Measurements from ENCODE around the gene JCAD.
"Not testable (repeated sequence)": the region's sequence is repeated elsewhere in the genome, so short reads cannot be mapped to it uniquely, and the experiment has no call there.

The JCAD gene, protein sequence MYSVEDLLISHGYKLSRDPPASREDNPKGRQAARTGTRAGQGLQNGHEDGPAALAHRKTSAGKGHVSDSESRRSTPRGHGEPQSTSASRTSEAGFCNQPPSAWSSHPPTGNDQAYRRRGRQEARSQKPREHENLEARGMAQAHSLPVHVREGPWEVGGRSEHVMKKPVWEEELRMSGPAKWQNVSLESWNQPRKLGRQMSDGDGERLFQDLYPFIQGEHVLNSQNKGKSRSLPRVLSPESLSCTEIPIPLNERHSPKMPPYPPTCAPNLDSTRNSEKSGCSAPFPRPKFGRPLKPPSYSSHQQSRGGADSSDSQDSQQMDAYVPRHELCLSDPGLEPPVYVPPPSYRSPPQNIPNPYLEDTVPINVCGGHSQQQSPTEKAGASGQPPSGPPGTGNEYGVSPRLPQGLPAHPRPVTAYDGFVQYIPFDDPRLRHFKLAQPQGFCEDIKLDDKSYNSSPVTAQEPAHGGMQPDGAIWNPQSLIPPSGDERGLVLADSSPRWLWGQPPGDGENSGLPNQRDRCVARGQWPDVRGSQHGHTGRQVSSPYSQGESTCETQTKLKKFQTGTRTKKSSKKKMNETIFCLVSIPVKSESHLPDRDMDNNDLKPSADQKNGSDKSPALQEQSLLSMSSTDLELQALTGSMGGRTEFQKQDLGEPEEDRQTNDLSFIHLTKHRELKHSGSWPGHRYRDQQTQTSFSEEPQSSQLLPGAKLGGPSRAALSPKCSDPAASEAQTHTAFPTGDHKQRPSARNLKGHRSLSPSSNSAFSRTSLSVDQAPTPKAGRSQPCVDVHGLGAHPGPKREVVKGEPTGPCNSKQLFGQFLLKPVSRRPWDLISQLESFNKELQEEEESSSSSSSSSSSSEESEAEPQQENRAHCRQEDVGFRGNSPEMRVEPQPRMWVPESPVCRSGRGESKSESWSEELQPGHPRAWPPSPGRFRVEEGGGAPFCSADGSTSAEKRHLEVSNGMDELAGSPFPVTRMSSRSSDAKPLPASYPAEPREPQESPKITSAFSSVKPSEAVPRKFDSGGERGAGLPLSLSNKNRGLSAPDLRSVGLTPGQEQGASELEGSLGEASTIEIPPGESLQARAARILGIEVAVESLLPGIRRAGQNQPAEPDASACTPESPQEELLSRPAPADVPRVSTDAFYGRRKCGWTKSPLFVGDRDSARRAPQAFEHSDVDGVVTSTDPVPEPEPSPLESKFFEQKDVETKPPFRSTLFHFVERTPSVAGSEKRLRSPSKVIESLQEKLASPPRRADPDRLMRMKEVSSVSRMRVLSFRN (N-terminal part only)

DNA sequence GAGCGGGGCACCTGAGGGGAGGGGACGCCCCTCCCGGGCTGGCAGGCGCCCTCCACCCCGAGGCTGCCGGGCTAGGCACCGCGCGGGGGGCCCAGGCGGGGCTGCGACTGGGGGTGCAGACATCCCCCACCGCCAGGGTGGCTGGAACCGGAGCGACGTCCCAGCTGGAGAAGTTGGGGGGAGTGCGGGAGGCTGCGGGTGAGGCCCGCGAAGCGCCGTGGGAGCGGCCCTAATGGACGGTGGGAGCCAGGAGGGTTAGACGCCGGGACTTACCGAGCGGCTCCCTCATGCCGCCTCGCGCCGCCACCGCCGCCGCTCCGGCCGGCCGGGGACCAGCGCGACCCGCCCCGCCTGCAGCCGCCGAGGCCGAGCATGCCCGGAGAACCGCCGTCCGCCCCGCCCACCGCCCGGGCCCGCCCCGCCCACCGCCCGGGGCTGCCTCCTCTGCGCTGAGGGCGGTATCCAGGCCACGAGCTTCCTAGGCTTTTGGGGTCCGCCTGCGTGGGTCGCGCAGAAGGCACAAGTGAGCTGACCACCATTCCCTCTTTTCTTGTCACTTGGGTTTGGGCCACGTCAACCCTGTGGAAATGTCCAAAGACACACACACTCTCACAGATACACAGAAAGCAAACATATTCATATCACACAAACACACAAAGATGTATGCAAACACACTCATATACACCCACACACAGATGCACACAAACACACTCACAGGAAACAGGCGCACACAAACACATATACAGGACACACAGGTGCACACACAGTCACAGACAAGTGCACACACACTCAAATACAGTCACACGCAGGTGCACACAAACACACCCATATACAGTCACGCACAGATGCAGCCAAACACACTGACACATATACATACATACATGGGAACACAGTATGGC lies at the start of gene JCAD:
Gene JCAD, minus strand, starts transcription at position 378 of the 899 bp plus-strand sequence. CDS start 11,774 bp downstream, outside the sequence.
- no peak for DNase-seq (ENCODE audit: low spot score)

DNA sequence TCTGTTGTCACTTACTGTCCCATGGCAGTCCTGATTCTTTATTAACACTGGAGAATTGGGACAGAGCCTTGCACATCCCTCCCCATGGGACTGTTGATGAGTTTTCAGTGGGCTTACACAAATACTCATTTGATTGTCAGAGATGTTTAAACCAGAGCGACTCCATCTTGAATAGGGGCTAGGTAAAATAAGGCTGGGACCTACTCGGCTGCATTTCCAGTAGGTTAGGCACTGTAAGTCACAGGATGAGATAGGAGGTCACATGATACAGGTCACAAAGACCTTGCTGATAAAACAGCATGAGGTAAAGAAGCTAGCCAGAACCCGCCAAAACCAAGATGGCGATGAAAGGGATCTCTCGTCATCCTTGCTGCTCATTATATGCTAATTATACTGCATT lies 47.6 kb upstream of the JCAD start:
- no peak for DNase-seq (ENCODE audit: low spot score)

DNA sequence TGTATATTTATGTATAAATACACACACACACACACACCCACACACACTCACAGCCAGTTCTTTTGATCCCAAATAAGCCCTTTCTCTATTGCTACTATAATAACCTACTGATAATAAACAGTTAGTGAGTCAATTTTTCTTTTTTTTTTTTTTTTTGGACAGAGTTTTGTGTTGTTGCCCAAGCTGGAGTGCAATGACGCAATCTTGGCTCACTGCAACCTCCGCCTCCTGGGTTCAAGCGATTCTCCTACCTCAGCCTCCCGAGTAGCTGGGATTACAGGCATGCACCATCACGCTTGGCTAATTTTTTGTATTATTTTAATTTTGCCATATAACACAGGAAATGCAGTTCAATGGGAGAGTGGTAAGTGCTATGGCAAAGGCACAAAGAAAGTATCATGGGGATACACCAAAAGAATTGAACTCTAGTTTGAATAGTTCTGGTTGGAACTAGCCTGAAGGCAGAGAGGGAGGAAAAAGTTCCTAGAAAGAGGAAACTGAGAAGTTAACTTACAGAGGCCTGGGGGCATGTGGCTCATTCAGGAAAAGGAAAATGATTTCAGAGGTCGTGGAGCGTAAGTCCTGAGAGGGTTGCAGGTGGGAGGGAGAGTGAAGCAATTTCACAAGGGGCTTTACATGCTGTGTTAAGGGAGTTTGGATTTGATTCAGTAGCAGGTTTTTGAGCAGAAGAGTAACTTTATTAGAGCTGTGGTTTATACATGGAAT lies 44.4 kb upstream of the JCAD start:
- DNase-seq (ENCODE audit: low spot score) = no peak

DNA sequence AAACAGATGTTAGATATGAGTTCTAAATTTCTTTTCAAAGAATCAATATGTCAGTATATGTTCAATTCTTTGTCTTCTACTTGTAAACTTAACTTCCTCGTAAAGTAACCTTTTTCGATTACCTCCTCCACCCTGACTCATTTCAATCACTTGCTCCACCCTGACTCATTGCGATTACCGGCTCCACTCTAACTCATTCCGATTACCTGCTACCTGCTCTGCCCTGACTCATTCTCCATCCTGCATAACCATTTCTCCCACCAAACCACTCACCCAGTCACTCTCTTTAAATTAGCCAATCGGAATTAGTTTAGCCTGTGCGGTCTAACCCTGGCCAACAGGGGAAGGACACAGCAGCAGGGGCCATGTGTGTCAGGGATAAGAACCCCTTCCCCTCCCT lies 40.3 kb upstream of the JCAD start:
- not testable (repeated sequence) for DNase-seq (ENCODE audit: low spot score)

DNA sequence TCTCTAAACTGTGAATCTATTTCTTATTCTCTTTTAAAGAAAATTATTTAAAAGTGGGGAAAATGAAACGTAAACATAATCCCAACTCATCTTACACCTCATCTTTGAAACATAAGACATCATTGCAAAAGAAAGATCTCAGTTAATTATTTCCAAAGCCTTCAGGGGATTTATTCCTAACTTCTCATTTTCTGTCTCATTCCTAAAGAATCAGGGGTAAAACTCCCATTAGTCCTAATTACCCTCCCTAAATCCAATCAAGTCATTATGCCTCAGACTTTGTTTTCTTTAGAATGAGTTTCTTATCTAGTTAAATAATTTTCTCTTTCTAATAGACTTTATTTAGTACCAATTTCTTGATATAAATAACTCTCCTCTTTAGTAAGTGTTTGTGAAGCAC lies 39.7 kb upstream of the JCAD start:
- DNase-seq (ENCODE audit: low spot score) = no peak

DNA sequence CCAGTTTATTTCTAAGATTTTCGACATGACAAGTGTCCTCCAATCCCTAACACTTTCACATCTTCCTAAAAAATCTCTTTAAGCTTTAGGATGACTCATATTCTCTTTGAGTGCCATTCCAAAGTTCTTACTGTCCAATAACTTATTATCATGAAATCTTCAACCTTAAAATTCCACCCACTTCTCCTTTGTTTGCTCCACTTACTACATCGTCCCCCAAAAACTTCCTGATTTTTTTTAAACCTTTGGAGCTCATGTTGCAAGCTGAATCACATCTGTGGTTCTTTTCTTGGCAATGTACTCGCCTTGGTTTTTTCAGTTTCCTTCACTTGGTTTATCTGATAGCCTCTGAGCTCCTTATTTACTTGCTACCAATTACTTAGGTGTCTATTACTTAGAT lies 39.2 kb upstream of the JCAD start:
- no peak for DNase-seq (ENCODE audit: low spot score)

DNA sequence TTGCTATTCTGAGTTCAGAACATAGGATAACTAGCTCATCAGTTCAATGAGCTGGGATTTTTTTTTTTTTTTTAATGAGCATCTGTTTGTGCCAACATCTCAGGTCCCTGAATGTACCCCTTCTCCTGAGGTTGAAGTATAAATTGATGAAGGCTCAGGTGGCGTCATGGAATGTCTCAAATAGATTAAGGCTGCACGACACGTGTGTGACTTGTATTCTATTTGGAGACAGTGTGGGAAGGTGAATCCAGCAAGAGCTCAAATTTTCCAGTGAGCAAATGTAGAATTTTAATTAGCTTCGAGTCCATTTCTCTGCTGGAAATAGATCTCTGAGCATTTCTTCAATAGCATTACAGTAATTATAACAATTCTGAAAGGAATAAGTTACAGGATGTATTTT lies 37.2 kb upstream of the JCAD start:
- no peak for DNase-seq (ENCODE audit: low spot score)

DNA sequence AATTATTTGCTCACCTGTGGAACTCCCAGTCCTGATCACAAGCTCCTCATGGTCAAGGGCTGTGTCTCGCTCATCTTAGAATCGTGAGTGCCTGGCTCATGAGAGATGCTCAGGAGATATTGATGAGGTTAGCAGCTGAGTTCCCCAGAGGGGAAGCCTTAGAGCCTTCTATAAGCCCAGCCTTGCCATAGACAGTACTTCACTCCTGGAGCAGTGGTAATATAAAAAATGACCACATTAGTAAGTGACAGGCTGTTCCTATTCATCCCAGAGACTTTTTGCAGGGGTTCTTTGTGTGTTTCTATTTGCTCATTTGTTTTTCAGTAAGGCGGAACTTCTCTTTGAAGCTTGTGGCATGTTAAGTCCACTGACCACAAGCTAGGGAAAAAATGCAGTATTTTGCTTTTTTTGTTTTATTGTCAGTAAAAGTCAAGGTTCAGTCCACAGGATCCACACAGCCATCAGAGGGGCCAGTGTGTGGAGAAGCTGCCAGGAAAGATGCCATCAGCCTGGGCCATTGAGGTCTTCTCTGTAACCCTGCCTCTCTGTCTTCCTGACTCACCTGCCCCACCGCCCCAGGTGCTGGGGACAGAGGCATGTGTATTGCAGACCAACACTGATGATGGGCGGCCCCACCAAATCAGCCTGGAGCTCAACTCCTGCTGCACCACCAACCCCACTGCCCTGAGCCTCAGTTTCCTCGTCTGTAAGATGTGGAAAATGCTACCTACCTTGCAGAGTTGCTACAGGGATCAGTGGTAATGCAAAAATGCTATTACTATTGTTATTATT lies 36.4 kb upstream of the JCAD start:
- DNase-seq (ENCODE audit: low spot score) = no peak

DNA sequence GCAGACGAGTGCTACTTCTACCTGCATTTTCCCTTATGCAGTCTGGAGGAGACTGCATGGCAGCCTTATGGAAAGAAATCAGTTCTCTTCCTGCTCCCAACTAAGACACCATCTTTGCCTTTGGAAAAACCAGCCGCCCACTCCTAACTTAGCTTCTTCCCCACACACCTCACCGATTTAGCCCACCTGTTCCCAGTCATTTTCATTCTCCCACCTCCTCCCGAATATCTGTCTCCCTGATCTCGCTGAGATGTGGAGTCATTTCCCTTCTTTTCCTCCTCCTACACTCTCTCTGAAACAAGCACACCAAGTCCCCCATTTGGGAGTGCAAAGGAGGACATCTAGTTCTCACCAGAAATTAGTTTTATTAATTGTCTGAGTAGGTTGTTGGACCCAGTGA lies 35.2 kb upstream of the JCAD start:
- DNase-seq (ENCODE audit: low spot score) = no peak

DNA sequence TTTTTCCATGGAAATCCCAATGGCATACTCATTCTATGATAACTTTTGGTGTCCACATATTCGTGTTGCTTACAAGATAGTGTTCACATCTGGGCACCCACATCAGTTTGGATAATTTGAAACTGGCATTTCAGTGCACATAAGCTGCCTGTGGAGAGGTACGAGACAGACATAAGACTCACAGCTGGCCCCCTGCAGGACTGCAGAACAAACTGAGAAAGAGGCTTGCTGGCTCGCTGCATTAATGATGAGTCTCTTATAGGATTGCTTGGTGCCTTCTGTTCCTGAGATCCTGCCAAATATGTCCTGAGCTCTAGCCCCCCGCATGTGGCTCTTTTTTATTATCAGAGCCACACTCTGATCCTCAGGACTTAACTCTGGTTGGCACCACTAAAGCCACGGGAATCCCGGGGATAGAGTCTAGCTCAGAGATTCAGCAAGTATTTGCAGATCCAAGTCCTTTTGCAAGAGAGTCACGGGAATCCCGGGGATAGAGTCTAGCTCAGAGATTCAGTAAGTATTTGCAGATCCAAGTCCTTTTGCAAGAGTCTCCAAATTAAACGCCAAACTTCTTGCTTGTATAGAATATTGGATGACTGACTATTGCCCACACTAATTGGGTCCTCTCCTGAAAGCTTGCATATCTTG lies 34.0 kb upstream of the JCAD start:
- DNase-seq (ENCODE audit: low spot score) = no peak

DNA sequence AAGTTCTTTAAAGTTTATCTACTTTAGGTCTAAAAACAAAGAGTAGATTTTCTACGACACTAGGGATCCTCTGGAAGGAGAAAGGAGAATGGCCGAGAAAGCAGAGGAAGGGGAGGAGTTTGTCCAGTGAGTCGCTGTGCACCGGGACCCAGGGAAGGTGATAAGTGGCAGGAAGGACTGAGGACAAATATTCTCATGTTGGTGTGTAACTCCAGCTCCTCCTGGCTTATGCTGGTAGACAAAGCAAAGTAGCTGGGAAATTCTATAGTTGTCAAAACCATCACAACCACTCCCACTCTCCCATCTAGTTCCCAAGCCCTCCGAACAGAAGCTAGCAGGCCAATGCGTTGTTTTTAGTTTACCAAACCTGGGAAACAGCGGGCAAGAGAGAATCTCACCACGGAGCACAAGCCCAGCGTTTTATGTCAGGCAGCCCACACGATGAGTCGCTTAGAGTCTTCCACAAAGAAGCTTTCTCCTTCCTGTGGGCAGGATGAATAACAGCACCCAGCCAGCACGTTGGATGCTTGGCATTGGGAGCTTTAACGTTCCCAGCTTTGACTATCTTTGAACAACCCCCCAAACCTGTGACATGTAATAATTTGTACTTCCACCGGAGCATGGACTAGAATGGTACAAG lies 32.9 kb upstream of the JCAD start:
- DNase-seq (ENCODE audit: low spot score) = no peak

DNA sequence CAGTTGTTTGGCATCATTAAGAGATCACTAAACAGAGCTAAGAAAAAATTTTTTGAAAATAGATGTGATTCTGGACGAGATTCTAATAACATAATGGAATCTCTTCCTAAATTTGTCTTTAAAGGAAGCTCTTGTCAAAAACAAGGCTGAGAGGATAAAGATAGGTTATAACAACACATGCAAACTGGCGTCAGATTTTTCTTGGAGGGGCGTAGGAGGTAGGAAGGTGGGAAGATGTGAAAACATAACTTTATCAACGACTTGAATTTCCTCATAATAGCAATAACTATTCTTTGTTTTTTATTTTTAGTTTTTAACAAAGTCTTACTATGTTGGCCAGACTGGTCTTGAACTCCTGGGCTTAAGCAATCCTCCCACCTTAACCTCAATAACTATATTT lies 31.8 kb upstream of the JCAD start:
- no peak for DNase-seq (ENCODE audit: low spot score)

DNA sequence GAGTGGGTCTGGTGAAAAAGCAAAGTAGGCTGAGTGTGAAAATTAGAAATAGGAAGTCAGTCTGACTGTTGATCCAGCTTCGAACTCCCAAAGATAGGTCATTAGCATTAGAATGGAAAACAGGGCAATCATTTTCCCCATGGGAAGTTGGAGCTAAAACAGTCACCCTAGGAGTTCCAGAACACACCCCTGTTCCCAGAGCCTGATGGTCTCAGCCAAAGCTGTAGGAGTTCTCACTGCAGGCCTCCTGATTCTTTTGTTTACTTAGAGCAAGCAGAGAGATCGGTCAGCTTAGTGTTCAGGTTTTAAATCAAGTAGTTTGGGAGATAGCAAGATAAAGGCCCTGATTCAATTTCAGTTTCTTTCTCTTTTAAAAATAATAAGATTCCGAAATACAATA lies 28.8 kb upstream of the JCAD start:
- DNase-seq (ENCODE audit: low spot score) = no peak

DNA sequence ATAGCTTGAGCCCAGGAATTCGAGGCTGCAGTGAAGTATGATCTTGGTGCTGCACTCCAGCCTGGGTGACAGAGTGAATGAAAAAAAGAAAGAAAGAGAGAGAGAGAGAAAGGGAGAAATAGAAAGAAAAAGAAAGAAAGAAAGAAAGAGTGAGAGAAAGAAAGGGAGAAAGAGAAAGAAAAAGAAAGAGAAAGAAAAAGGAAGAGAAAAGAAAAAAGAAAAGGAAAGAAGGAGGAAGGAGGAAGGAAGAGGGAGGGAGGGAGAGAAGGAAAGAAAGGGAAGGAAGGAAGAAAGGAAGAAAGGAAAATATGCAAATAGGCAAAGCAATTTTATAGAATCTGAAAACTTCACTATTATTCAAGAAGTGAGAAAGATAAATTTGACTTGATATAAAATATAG lies 24.5 kb upstream of the JCAD start:
- DNase-seq (ENCODE audit: low spot score) = no peak

DNA sequence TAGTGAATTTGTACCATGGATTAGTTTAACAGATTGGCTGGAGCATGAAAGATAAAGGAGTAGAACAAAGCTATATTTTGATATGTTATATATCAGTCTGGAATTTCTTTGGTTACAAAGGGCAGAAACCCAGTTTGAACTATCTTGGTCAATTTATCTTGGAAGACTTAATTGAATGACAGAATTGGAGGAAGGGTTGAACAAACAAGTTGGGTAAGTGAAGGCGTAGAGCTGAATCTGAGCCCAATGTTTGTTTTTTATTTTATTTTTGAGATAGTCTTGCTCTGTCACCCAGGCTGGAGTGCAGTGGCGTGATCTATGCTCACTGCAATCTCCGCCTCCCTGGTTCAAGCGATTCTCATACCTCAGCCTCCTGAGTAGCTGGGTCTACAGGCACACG lies 21.8 kb upstream of the JCAD start:
- DNase-seq (ENCODE audit: low spot score) = no peak

DNA sequence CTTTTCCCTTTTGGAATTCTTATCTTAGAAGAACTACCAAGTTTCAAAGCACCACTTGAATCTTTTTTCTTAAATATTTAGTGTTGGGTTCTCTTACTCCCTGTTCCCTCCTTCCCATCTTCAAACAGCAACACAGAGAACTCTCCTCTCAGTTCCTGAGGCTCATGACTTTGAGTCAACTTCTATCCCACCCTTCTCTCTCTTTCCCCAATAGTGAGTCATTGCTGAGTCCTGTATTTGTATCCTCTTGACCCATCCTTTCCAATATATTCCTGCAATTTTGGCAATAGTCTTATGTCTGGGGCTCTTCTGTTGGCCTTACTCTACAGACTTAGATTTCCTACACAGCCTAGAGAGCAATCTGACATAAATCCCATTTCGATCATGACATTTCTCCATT lies 20.8 kb upstream of the JCAD start:
- no peak for DNase-seq (ENCODE audit: low spot score)

DNA sequence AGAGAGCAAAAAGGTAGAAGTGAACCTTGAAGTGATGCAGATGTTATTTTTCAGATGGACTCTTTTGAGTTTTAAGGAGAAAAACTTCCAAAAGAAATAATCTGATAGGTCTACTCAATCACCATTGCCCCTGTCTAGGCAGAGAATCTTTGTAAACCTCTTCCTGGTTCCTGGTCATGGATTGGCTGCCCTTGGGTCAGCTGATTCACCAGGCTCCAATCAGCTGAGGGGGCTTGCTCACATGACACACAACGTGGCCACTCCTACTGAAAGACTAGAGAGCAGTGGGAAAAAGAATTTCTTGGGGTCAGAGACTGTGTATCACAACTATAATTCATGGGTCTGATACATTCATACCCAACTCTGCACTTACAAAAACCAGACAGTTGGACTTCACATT lies 20.0 kb upstream of the JCAD start:
- peak; percentile 70 for DNase-seq (ENCODE audit: low spot score)

DNA sequence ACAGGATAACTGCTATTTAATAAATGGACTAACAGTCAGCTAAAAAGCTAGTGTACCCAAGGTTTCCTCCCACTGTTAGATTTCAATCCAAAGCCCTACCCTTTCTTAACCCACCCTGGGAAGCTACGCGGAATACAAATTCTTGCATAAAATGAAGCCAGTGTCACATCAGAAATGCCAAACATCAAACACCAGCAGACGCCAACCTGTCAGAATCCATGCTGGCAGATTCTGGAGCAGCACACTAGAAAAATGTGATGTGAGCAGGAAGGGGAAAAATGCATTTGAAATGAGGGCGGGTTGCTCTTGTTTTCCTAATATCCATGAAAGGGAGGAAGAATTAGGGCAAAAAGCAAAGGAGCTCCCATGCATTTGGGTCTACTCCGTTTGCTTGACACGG lies 16.1 kb upstream of the JCAD start:
- DNase-seq (ENCODE audit: low spot score) = no peak

DNA sequence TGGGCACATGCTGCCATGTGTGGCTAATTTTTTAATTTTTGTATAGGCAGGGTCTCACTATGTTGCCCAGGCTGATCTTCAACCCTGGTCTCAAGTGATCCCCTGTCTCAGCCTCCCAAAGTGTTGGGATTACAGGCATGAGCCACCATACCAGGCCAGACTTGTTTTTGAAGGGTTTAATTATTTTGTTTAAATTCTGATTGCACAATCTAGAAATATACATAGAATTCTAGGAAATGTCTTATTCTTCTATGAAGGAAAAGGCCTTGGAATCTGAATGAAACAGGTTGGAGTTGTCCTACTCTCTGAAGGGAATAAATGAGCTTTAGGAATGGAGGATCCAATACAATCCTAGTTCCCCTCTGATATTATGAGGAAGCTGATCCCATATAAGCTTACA lies 15.5 kb upstream of the JCAD start:
- no peak for DNase-seq (ENCODE audit: low spot score)
